Heart left ventricle (tissue), 16 donors: Measurements from ENCODE around the gene ANKK1. TPM values are rescaled to one million over a fixed set of nuclear protein-coding genes. Genes with fewer than 3 reads are reported as not detected.

Experiments
- ATAC-seq, 4 donors: fragments of 200-7000 bp; cut with Tn5 transposase; one replicate each; pipeline ENCODE4 v1.9.1; 2020 to 2022; ENCODE audit warnings: moderate library complexity in 4 of 4, mild to moderate bottlenecking in 3 of 4, moderate number of reproducible peaks in 1 of 4
- DNase-seq, 5 donors: peaks; one replicate each; pipeline ENCODE4 v3.0.0-alpha.2; 2020
- H3K27ac ChIP-seq, 12 donors: fragments of 200-600 bp; sonication (generic) in 4 of 12; one replicate each; pipeline versions ENCODE4 v1.5.0 to v1.8.0; 2016 to 2022; ENCODE audit warnings: mild to moderate bottlenecking in 2 of 12
- H3K27me3 ChIP-seq, 9 donors: fragments of 200-600 bp; sonication (generic) in 2 of 9; one replicate each; pipeline versions ENCODE4 v1.5.1 to v1.8.0; 2016 to 2022; ENCODE audit warnings: mild to moderate bottlenecking in 3 of 9
- H3K36me3 ChIP-seq, 9 donors: fragments of 200-600 bp; sonication (generic) in 2 of 9; one replicate each; pipeline versions ENCODE4 v1.5.0 to v1.8.0; 2018 to 2022; ENCODE audit warnings: mild to moderate bottlenecking in 2 of 9
- H3K4me1 ChIP-seq, 12 donors: fragments of 200-600 bp; sonication (generic) in 4 of 12; one replicate each; pipeline versions ENCODE4 v1.5.0 to v1.8.0; 2016 to 2022; ENCODE audit warnings: mild to moderate bottlenecking in 3 of 12
- H3K4me3 ChIP-seq, 12 donors: fragments of 200-600 bp; sonication (generic) in 4 of 12; one replicate each; pipeline versions ENCODE4 v1.5.0 to v1.8.0; 2017 to 2022; ENCODE audit warnings: mild to moderate bottlenecking in 9 of 12, moderate library complexity in 4 of 12
- H3K9me3 ChIP-seq, 12 donors: fragments of 200-600 bp; sonication (generic) in 4 of 12; one replicate each; pipeline versions ENCODE4 v1.5.0 to v1.8.0; 2016 to 2022; ENCODE audit warnings: mild to moderate bottlenecking in 1 of 12
- POLR2A ChIP-seq, 2 donors: fragments of 450-650 bp; IDR thresholded peaks; one replicate each; pipeline ENCODE4 v1.6.1; 2017; ENCODE audit warnings: antibody characterized with exemption in 2 of 2, mild to moderate bottlenecking in 2 of 2, moderate library complexity in 2 of 2
- WGBS, 4 donors: extraction: QIAGEN DNeasy Blood & Tissue Kit in 2 of 4; methylation state at CpG; one replicate each; pipeline versions ENCODE4 v1.1.5 to v1.1.7; 2013 to 2018; 5-methylcytosine and 5-hydroxymethylcytosine counted together
- intact Hi-C, 10 donors: fragments of 100-400 bp; cut with DNase I; formaldehyde crosslinking; loops; one replicate each; pipeline versions ENCODE4 v1.11.1 to v1.14.2; 2022
- polyA plus RNA-seq, 2 donors: library from polyadenylated mRNA; stranded (reverse); fragments of 200-250 nt; gene quantifications; one replicate each; pipeline ENCODE4 v1.2.3, GENCODE V29; 2013
- total RNA-seq, 9 donors: library from RNA; depleted of rRNA in 2 of 9; stranded (reverse); fragments of >200 nt in 2 of 9; fragmentation: NEBNext Ultra II Directional in 3 of 9; extraction: Animal tissue kit (Norgen Biotek cat#: 25700) in 3 of 9; gene quantifications; one replicate each; pipeline versions ENCODE4 v1.1.0 to v1.2.4, GENCODE V29; 2016 to 2023
- TF ChIP-seq, protein P1 (sequence below), 12 donors: fragments of 200-600 bp; sonication (generic) in 4 of 12; IDR thresholded peaks; one replicate each; pipeline versions ENCODE4 v1.5.0 to v1.8.0; 2018 to 2022; ENCODE audit warnings: antibody characterized with exemption in 12 of 12, mild to moderate bottlenecking in 5 of 12
- donor health status: ischemic (EF 13 %, LVEDD 7.1; RV severe dilation, severe dysfunction).
- donor health status: healthy with polysubstance abuse.
- donor health status: DM: no; HTN: yes; CAD: no.
- donor health status: DM: no; HTN: no; CAD: no.
- donor health status: ischemic (EF 25% LVEDD 6.9; RV normal size, moderate dysfunction).
- donor health status: ischemic (EF 25% LVEDD 5.7; RV mildly dilated, moderate dysfunction).
- donor health status: healthy.
- donor health status: DM: yes; HTN: yes; CAD: no.
- donor health status: ischemic (EF 35%, LVEDD 5.7; RV mildly dilated, moderate dysfunction).
- donor health status: nonischemic (EF 11% LVEDD 7.7; RV severe dilation, severe dysfunction).
- donor health status: DM: yes; HTN: yes; CAD: no.
- donor health status: PGD.
- donor health status: ischemic (EF 29% LVEDD 5.4; RV normal size, mild dysfunction).
- donor health status: nonischemic (EF 23%, LVEDD 6.1; RV moderate dilation, normal function).

ANKK1 gene
- total and polyA plus RNA-seq, 11 donors = 0.03 to 0.24 (median 0.10) TPM; not detected in 7

DNA sequence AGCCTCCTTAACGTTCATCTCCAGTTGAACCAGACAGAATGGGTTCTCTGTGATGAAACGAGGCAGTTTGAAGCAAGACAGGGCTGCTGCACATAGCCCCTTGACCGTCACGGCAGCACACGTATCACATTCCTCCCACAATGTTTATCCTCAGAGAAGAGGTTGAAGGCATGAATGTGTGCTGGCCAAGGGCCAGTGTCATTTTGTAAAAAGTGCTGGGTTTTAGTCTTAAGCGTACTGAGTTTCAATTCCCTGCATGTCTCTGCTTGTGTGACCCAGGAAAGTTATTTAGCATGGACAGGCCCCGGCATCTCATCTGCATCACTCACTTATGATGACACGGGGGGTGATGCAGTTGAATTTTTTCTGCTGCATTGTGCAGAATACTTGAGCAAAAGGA, 41.6 kb upstream of the ANKK1 start:
- H3K36me3 ChIP-seq = peaks cover 0 to 66% (median 42%) of the 10 kb centered on the region in 9 donors
- ATAC-seq (no peak), DNase-seq (no peak)
- no peak overlapping the region for H3K4me3 ChIP-seq
- H3K9me3 ChIP-seq = no peaks in the 10 kb centered on the region
- no peaks in the 10 kb centered on the region for H3K4me1 ChIP-seq
- intact Hi-C loops = no loop called here
- 79 to 84% (median 83%) methylated on average over 8 of the region's 8 CpGs for WGBS, 4 donors
- no peaks in the 10 kb centered on the region for H3K27me3 ChIP-seq
- no peak overlapping the region for H3K27ac ChIP-seq
- TF ChIP-seq POLR2A (IDR thresholded peaks at IDR 0.05) = no peak

DNA sequence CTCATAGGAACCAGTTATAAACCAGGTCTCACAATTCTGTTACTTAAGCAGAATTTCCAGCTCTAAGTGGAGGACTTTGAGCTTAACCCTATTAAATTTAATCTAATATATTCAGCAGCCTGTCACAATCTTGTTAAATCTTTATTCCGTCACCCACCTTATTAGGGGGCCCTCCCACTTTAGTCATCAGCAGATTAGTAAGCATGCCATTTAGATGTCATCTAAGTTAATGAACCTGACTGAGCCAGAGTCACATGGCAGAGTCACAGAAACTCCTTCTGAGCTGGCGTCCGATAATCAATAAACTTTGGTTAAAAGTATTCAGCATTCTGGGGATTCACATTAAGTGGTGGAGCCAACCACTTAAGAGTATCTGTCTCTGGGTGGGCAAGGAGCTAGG, 38.1 kb upstream of the ANKK1 start:
- peaks cover 0 to 69% (median 29%) of the 10 kb centered on the region in 9 donors for H3K36me3 ChIP-seq
- WGBS, 4 donors = 94 to 100% (median 96%) methylated on average over 3 of the region's 3 CpGs

DNA sequence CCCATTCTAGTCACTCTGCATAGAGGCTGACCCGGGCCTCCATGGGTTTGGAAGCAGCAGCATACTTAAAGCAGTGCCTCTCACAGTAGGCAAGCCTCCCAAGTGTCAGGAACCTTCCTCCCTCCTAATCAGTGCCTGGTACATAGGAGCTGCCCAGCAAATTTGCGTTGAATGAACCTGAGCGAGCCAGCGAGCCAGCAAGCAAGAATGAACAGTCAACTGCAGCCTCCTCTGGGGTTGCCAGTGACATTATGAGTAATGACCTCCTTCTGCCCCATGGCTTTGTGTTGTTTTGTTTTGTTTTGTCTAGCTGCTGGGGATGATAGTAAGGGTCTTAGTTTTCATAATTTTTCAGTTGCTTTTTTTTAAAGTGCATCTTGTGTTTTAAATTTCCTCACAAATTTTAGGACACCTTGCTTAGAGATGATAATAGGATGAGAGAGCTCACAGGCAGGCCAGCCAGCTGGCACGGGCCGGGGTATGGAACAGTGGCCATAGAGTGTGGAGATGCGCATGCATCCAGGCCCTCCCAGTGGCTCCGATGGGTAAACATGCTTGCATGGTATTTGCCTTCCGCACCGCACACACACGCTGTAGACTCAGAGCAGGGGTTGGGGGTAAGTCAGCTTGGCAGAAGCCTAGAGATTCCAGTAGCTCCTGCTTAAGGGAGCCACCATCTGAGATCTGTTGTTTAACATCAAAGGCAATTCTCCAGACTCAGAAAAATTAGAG, 37.1 kb upstream of the ANKK1 start:
- DNase-seq (no peak), ATAC-seq (no peak)
- Histone ChIP-seq H3K27ac (no peak overlapping the region), H3K4me1 (no peaks in the 10 kb centered on the region), H3K9me3 (peaks cover 0 to 15% (median 3%) of the 10 kb centered on the region in 12 donors), H3K4me3 (no peak overlapping the region), H3K36me3 (peaks cover 0 to 69% (median 24%) of the 10 kb centered on the region in 9 donors), H3K27me3 (no peaks in the 10 kb centered on the region)
- TF ChIP-seq, protein P1, sequence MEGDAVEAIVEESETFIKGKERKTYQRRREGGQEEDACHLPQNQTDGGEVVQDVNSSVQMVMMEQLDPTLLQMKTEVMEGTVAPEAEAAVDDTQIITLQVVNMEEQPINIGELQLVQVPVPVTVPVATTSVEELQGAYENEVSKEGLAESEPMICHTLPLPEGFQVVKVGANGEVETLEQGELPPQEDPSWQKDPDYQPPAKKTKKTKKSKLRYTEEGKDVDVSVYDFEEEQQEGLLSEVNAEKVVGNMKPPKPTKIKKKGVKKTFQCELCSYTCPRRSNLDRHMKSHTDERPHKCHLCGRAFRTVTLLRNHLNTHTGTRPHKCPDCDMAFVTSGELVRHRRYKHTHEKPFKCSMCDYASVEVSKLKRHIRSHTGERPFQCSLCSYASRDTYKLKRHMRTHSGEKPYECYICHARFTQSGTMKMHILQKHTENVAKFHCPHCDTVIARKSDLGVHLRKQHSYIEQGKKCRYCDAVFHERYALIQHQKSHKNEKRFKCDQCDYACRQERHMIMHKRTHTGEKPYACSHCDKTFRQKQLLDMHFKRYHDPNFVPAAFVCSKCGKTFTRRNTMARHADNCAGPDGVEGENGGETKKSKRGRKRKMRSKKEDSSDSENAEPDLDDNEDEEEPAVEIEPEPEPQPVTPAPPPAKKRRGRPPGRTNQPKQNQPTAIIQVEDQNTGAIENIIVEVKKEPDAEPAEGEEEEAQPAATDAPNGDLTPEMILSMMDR (IDR thresholded peaks at IDR 0.05) = no peak
- TF ChIP-seq POLR2A (IDR thresholded peaks at IDR 0.05) = no peak
- WGBS, 4 donors = 85 to 91% (median 89%) methylated on average over 11 of the region's 11 CpGs
- intact Hi-C loops = no loop called here

More for the DNA sequence above, 38.1 kb upstream of the ANKK1 start:
- Histone ChIP-seq H3K9me3 (peaks cover 0 to 5% (median 0%) of the 10 kb centered on the region in 12 donors), H3K4me1 (no peaks in the 10 kb centered on the region), H3K27ac (no peak overlapping the region), H3K27me3 (no peaks in the 10 kb centered on the region), H3K4me3 (no peak overlapping the region)
- DNase-seq (no peak), ATAC-seq (no peak)
- TF ChIP-seq, protein P1 (IDR thresholded peaks at IDR 0.05) = no peak
- no peak for TF ChIP-seq POLR2A (IDR thresholded peaks at IDR 0.05)
- intact Hi-C loops = no loop called here

DNA sequence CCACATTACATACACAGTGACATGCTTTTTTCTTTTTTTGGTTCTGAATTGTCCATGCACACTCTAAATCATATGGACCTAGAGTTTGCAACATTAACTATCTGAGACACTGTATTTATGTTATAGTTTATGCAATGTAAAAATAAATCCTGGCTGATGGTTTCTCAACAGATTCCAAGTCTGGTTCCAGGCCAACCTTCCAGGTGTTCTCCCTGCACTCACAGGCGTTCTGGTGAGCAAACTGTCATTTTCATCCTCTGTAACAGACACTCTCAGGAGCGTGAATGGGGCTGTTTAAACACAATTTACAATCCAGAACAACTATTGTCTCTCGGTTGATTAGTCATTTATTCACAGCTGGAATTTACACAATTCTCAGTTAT, 36.5 kb upstream of the ANKK1 start:
- Histone ChIP-seq H3K27me3 (no peaks in the 10 kb centered on the region), H3K36me3 (peaks cover 0 to 69% (median 24%) of the 10 kb centered on the region in 9 donors), H3K9me3 (peaks cover 0 to 20% (median 8%) of the 10 kb centered on the region in 12 donors), H3K4me3 (no peak overlapping the region), H3K4me1 (no peaks in the 10 kb centered on the region), H3K27ac (no peak overlapping the region)
- no peak for ATAC-seq
- TF ChIP-seq, protein P1 (IDR thresholded peaks at IDR 0.05) = no peak
- TF ChIP-seq POLR2A (IDR thresholded peaks at IDR 0.05) = no peak
- intact Hi-C loops = no loop called here
- no peak for DNase-seq
- 81 to 90% (median 84%) methylated on average over 3 of the region's 3 CpGs for WGBS, 4 donors
